ENCODE measurements around the gene RUNDC1.
A peak's percentile ranks its signal among the peaks of the same experiment; 100 is the strongest.

The RUNDC1 gene

GRCh38 chr17:42980274-42980765 lies at the start of gene RUNDC1:
TSS of gene RUNDC1 (plus strand) at chr17:42980565. CDS start at chr17:42980577, 12 bp downstream.
- Histone ChIP-seq H3K36me3 (ENCODE audit: insufficient read depth, low read length) (peaks cover 26% of the 10 kb centered on the region), H2AFZ (ENCODE audit: low read depth, low read length) (peak within 1 kb of the TSS; percentile 89), H3K4me3 (ENCODE audit: low read depth in 1 of 2, low read length in 2 of 2) (peak within 1 kb of the TSS; percentile 59 to 81), H3K79me2 (ENCODE audit: insufficient read depth, low read length) (peaks cover 36% of the 10 kb centered on the region), H3K4me1 (ENCODE audit: insufficient read depth, low read length) (peaks cover 24% of the 10 kb centered on the region), H3K9ac (ENCODE audit: low read depth, low read length) (peak within 1 kb of the TSS; percentile 78), H3K4me2 (ENCODE audit: insufficient read depth, low read length) (peak within 1 kb of the TSS; percentile 99), H4K20me1 (ENCODE audit: insufficient read depth, low read length) (peaks cover 6% of the 10 kb centered on the region), H3K27ac (ENCODE audit: low read length) (peak within 1 kb of the TSS; percentile 63), H3K9me3 (ENCODE audit: insufficient read depth, low read length, severe bottlenecking) (peaks cover 10% of the 10 kb centered on the region), H3K27me3 (ENCODE audit: insufficient read depth, low read length, poor library complexity) (no peaks in the 10 kb centered on the region)
- ATAC-seq (ENCODE audit: insufficient read depth, low read depth) (peak; percentile 87), DNase-seq (peak; percentile 90)
- TF ChIP-seq EZH2 (IDR thresholded peaks at IDR 0.05; ENCODE audit: borderline replicate concordance, low read depth, low read length, severe bottlenecking) = no peak
- TF ChIP-seq, protein P1, sequence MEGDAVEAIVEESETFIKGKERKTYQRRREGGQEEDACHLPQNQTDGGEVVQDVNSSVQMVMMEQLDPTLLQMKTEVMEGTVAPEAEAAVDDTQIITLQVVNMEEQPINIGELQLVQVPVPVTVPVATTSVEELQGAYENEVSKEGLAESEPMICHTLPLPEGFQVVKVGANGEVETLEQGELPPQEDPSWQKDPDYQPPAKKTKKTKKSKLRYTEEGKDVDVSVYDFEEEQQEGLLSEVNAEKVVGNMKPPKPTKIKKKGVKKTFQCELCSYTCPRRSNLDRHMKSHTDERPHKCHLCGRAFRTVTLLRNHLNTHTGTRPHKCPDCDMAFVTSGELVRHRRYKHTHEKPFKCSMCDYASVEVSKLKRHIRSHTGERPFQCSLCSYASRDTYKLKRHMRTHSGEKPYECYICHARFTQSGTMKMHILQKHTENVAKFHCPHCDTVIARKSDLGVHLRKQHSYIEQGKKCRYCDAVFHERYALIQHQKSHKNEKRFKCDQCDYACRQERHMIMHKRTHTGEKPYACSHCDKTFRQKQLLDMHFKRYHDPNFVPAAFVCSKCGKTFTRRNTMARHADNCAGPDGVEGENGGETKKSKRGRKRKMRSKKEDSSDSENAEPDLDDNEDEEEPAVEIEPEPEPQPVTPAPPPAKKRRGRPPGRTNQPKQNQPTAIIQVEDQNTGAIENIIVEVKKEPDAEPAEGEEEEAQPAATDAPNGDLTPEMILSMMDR (IDR thresholded peaks at IDR 0.05; ENCODE audit: borderline replicate concordance, extremely low read depth, low read length, poor library complexity, severe bottlenecking) = no peak

DNA sequence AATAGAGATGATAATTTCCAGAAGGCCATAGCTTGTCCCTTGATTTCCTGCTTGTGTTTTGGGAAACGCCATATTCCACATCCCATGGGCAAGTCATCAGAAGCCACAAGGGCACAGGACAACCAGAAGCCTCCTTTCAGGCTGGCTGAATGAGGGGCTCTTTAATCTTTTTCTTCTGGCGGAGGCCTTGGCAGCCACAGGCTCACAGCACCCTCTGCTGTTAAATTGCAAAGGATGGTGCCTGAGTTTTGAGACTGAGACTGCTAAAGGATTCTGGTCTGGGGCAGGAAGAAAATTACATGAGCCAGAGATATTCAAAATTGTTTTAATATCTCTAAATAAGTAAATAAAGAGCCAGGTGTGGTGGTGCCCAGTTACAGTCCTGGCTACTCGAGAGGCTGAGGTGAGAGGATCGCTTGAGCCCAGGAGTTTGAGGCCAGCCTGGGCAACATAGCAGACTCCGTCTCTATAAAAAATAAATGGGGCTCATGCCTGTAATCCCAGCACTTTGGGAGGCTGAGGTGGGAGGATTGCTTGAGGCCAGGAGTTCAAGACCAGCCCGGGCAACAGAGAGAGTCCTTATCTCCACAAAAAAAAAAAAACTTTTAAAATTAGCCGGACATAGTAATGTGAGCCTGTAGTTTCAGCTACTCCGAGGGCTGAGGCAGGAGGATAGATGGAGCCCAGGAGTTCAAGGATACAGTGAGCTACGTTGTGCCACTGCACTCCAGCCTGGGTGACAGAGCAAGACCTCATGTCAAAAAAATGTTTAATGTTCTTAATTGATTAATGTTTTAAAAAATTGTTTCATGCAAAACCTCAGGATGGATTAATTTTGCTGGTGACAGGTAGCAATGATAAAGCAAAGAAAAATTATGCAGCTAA lies 42.4 kb upstream of the RUNDC1 start:
- no peak overlapping the region for H3K4me2 ChIP-seq (ENCODE audit: insufficient read depth, low read length)
- no peak overlapping the region for H3K9ac ChIP-seq (ENCODE audit: low read depth, low read length)
- ATAC-seq (ENCODE audit: insufficient read depth, low read depth) = peak; percentile 79
- H3K27me3 ChIP-seq (ENCODE audit: insufficient read depth, low read length, poor library complexity) = peaks cover 3% of the 10 kb centered on the region
- H3K79me2 ChIP-seq (ENCODE audit: insufficient read depth, low read length) = no peaks in the 10 kb centered on the region
- H2AFZ ChIP-seq (ENCODE audit: low read depth, low read length) = no peak overlapping the region
- no peak overlapping the region for H3K4me3 ChIP-seq (ENCODE audit: low read depth in 1 of 2, low read length in 2 of 2)
- peak; percentile 55 for DNase-seq
- H4K20me1 ChIP-seq (ENCODE audit: insufficient read depth, low read length) = no peaks in the 10 kb centered on the region
- H3K27ac ChIP-seq (ENCODE audit: low read length) = no peak overlapping the region
- TF ChIP-seq, protein P1 (IDR thresholded peaks at IDR 0.05; ENCODE audit: borderline replicate concordance, extremely low read depth, low read length, poor library complexity, severe bottlenecking) = peak; percentile 64
- TF ChIP-seq EZH2 (IDR thresholded peaks at IDR 0.05; ENCODE audit: borderline replicate concordance, low read depth, low read length, severe bottlenecking) = no peak
- H3K36me3 ChIP-seq (ENCODE audit: insufficient read depth, low read length) = no peaks in the 10 kb centered on the region
- no peaks in the 10 kb centered on the region for H3K4me1 ChIP-seq (ENCODE audit: insufficient read depth, low read length)
- H3K9me3 ChIP-seq (ENCODE audit: insufficient read depth, low read length, severe bottlenecking) = no peaks in the 10 kb centered on the region

DNA sequence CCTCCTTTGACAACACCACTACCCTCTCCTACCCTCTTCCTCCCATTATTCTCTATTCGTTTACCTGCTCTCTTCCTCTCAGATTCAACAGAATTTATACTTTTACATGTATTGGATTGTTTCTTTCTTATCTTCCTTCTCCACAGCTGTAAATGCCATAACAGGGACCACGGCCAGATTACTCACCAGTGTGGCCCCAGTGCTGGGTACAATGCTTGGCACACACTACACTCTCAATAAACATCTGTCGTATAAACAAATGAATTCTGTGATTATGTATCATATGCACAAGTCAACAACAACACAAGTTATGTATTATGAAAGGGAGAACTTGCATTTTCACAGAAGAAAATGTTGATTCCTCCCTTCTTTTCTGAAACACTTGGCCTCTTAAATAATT lies 36.2 kb upstream of the RUNDC1 start:
- Histone ChIP-seq H3K4me1 (ENCODE audit: insufficient read depth, low read length) (no peaks in the 10 kb centered on the region), H4K20me1 (ENCODE audit: insufficient read depth, low read length) (no peaks in the 10 kb centered on the region), H3K27me3 (ENCODE audit: insufficient read depth, low read length, poor library complexity) (no peaks in the 10 kb centered on the region), H3K36me3 (ENCODE audit: insufficient read depth, low read length) (peaks cover under 1% of the 10 kb centered on the region; the same call in 1 of the 2 replicates), H3K9ac (ENCODE audit: low read depth, low read length) (no peak overlapping the region), H3K27ac (ENCODE audit: low read length) (no peak overlapping the region), H3K9me3 (ENCODE audit: insufficient read depth, low read length, severe bottlenecking) (no peaks in the 10 kb centered on the region), H3K79me2 (ENCODE audit: insufficient read depth, low read length) (no peaks in the 10 kb centered on the region), H3K4me3 (ENCODE audit: low read depth in 1 of 2, low read length in 2 of 2) (no peak overlapping the region), H3K4me2 (ENCODE audit: insufficient read depth, low read length) (no peak overlapping the region), H2AFZ (ENCODE audit: low read depth, low read length) (no peak overlapping the region)
- no peak for ATAC-seq (ENCODE audit: insufficient read depth, low read depth)
- no peak for TF ChIP-seq EZH2 (IDR thresholded peaks at IDR 0.05; ENCODE audit: borderline replicate concordance, low read depth, low read length, severe bottlenecking)
- TF ChIP-seq, protein P1 (IDR thresholded peaks at IDR 0.05; ENCODE audit: borderline replicate concordance, extremely low read depth, low read length, poor library complexity, severe bottlenecking) = no peak
- DNase-seq = no peak
